ENCODE data around the gene VAMP8. TPM values are rescaled to one million over a fixed set of nuclear protein-coding genes. Genes with fewer than 3 reads are reported as not detected.

Gene VAMP8
- total and polyA plus RNA-seq, 2 of the 8 experiments (the other 6 are each of a cell fraction or from before 2014, with no cell fraction given): 34.4 to 69.7 TPM

GRCh38 chr2:85600951-85601770, 23.8 kb downstream of the VAMP8 start:
- POLR2A ChIA-PET (ENCODE audit: partially characterized antibody): interaction anchor here (0.6 to 7.9 kb wide), 9 partner anchors 10 to 61 kb away, joined by 3 to 95 read pairs (median 8); partner anchors contain the start of genes C2orf68, GGCX, MAT2A and USP39
- 84% methylated on average over 6 of the region's 6 CpGs; no CpG with 5 or more reads in 1 of the 2 experiments for WGBS, 2 experiments (ENCODE audit: extremely low coverage in 1 of 2, insufficient coverage in 1 of 2, insufficient read length in 1 of 2, insufficient replicate concordance in 2 of 2, low coverage in 1 of 2, low lambda C conversion rate in 2 of 2, missing lambda C conversion rate in 1 of 2)
- TF ChIP-seq CBX8 (IDR thresholded peaks at IDR 0.05; ENCODE audit: borderline replicate concordance, low read depth, low read length): no peak
- no peak for TF ChIP-seq POU5F1 (IDR thresholded peaks at IDR 0.05; ENCODE audit: low read depth, low read length)
- no peak for TF ChIP-seq E2F6 (IDR thresholded peaks at IDR 0.05)
- no peak for TF ChIP-seq ASH2L (IDR thresholded peaks at IDR 0.05; ENCODE audit: low read length)
- no peak for TF ChIP-seq CREB1 (IDR thresholded peaks at IDR 0.05)
- no peak for TF ChIP-seq CBX5 (IDR thresholded peaks at IDR 0.05; ENCODE audit: low read depth, low read length)
- TF ChIP-seq ATF3 (IDR thresholded peaks at IDR 0.05; ENCODE audit: insufficient read depth, low read depth, low read length): no peak
- TF ChIP-seq SP1 (IDR thresholded peaks at IDR 0.05; ENCODE audit: low read depth, low read length): no peak
- no peak for TF ChIP-seq EP300 (IDR thresholded peaks at IDR 0.05; ENCODE audit: borderline replicate concordance in 1 of 2, low read depth in 2 of 2, low read length in 2 of 2)
- TF ChIP-seq SIN3A (conservative IDR thresholded peaks at IDR 0.05 in 1 of 2, IDR thresholded peaks at IDR 0.05 in 1 of 2; ENCODE audit: low read depth in 1 of 2, low read length in 2 of 2): no peak

More at GRCh38 chr2:85600951-85601770, 23.8 kb downstream of the VAMP8 start:
- H2AK5ac ChIP-seq (ENCODE audit: low read depth, low read length): 0 out of 2 replicates have a peak overlapping the region, but pooled peaks have one; percentile 17
- no peak overlapping the region for H2BK15ac ChIP-seq (ENCODE audit: low read length)
- H3K79me1 ChIP-seq (ENCODE audit: low read depth, low read length): peaks cover 7% of the 10 kb centered on the region
- no peaks in the 10 kb centered on the region for H3K27me3 ChIP-seq (replicated peaks in 1 of 4; ENCODE audit: control insufficient read depth in 3 of 4, extremely low read depth in 1 of 4, insufficient read depth in 3 of 4, low read length in 3 of 4)
- no peak overlapping the region for H3K23ac ChIP-seq (ENCODE audit: insufficient read length)
- no peak overlapping the region; the same call in 1 of the 2 replicates for H4K8ac ChIP-seq (ENCODE audit: extremely low read depth, insufficient read depth, low read length)
- H3K18ac ChIP-seq (ENCODE audit: extremely low read depth, low read length): no peak overlapping the region
- peaks cover 2 to 11% of the 10 kb centered on the region in 2 experiments for H4K20me1 ChIP-seq (replicated peaks in 1 of 2; ENCODE audit: control insufficient read depth in 1 of 2, insufficient read depth in 2 of 2, low read length in 2 of 2)
- H2BK120ac ChIP-seq (replicated peaks; ENCODE audit: low read depth, low read length): no peak overlapping the region
- H4K5ac ChIP-seq (ENCODE audit: insufficient read length, low read depth, low read length): no peak overlapping the region
- H3K56ac ChIP-seq (replicated peaks; ENCODE audit: insufficient read length, low read depth, low read length): no peak overlapping the region
- peaks cover 0 to 18% of the 10 kb centered on the region in 2 experiments; a peak in 2 of 4 replicates for H3K79me2 ChIP-seq (ENCODE audit: control insufficient read depth in 1 of 2, insufficient read depth in 2 of 2, low read length in 2 of 2)
- H3K27ac ChIP-seq (ENCODE audit: low read depth, low read length): no peak overlapping the region
- H3K14ac ChIP-seq (ENCODE audit: insufficient read length): no peak overlapping the region
- no peak overlapping the region for H3K9ac ChIP-seq (replicated peaks in 1 of 4; ENCODE audit: extremely low read depth in 1 of 4, low read depth in 3 of 4, low read length in 3 of 4)
- H3K9me3 ChIP-seq (ENCODE audit: insufficient read depth in 2 of 2, low read depth in 1 of 2, low read length in 1 of 2): no peaks in the 10 kb centered on the region
- no peak overlapping the region for H2BK12ac ChIP-seq (ENCODE audit: low read depth, low read length)
- no peak overlapping the region for H2AFZ ChIP-seq (ENCODE audit: low read length)
- CTCF ChIA-PET (ENCODE audit: partially characterized antibody): interaction anchor here (0.6 to 1.5 kb wide), 4 partner anchors 10 to 179 kb away, joined by 3 to 4 read pairs (median 4); no protein-coding TSS in a partner anchor
- DNase-seq (ENCODE audit: low read depth in 1 of 2, low spot score in 2 of 2) (no peak), FAIRE-seq (no peak)
- no peak overlapping the region for H4K91ac ChIP-seq (replicated peaks; ENCODE audit: insufficient read length, low read length)
- no peak overlapping the region for H2BK5ac ChIP-seq (ENCODE audit: low read depth, low read length)
- peaks cover 4 to 22% (median 7%) of the 10 kb centered on the region in 4 experiments; a peak in 5 of 8 replicates for H3K36me3 ChIP-seq (ENCODE audit: control insufficient read depth in 2 of 4, insufficient read depth in 4 of 4, low read length in 3 of 4)
- no peak overlapping the region for H2BK20ac ChIP-seq (ENCODE audit: low read length)
- H3K4me1 ChIP-seq (replicated peaks in 1 of 4; ENCODE audit: control insufficient read depth in 3 of 4, insufficient read depth in 4 of 4, low read length in 3 of 4): peaks cover 0 to 10% (median 3%) of the 10 kb centered on the region in 4 experiments; a peak in 6 of 7 replicates
- H3K23me2 ChIP-seq (ENCODE audit: low read depth, low read length): peaks cover 15% of the 10 kb centered on the region
- no peak overlapping the region for H3K4ac ChIP-seq (replicated peaks; ENCODE audit: insufficient read length, low read depth, low read length)
- peak overlapping the region in 3 of 4 experiments; percentile 62 to 86 (median 77); a peak in 4 of 8 replicates for H3K4me3 ChIP-seq (ENCODE audit: extremely low read depth in 1 of 4, insufficient read depth in 2 of 4, low read depth in 3 of 4, low read length in 4 of 4)
- peak overlapping the region; percentile 71 to 89 for H3K4me2 ChIP-seq (ENCODE audit: insufficient read depth in 1 of 2, low read depth in 2 of 2, low read length in 2 of 2)

Measured in H1 (cell line).